HFF-Myc (cell line): Measurements from ENCODE around the gene RPL39L.
"Not testable (repeated sequence)": the region's sequence is repeated elsewhere in the genome, so short reads cannot be mapped to it uniquely, and the experiment has no call there.

Experiments
- DNase-seq: peaks from one replicate; pipeline ENCODE4 v3.0.0-alpha.2; 2011; ENCODE audit warnings: low read depth; ENCODE audit errors: extremely low read depth
- H3K4me3 ChIP-seq: replicated peaks from 2 replicates; pipeline ENCODE4 v1.5.1; 2011; ENCODE audit warnings: low read depth, mild to moderate bottlenecking, control low read depth, low read length
- TF ChIP-seq, protein P1 (sequence below): IDR thresholded peaks from 2 replicates; pipeline ENCODE4 v1.5.1; 2012; ENCODE audit warnings: mild to moderate bottlenecking, low read depth, low read length, control low read depth; ENCODE audit errors: missing control alignments

RPL39L gene

GRCh38 chr3:187145149-187145895 is 6.0 kb upstream of the RPL39L start:
- no peak for DNase-seq
- TF ChIP-seq, protein P1, sequence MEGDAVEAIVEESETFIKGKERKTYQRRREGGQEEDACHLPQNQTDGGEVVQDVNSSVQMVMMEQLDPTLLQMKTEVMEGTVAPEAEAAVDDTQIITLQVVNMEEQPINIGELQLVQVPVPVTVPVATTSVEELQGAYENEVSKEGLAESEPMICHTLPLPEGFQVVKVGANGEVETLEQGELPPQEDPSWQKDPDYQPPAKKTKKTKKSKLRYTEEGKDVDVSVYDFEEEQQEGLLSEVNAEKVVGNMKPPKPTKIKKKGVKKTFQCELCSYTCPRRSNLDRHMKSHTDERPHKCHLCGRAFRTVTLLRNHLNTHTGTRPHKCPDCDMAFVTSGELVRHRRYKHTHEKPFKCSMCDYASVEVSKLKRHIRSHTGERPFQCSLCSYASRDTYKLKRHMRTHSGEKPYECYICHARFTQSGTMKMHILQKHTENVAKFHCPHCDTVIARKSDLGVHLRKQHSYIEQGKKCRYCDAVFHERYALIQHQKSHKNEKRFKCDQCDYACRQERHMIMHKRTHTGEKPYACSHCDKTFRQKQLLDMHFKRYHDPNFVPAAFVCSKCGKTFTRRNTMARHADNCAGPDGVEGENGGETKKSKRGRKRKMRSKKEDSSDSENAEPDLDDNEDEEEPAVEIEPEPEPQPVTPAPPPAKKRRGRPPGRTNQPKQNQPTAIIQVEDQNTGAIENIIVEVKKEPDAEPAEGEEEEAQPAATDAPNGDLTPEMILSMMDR = no peak
- no peak overlapping the region for H3K4me3 ChIP-seq

DNA sequence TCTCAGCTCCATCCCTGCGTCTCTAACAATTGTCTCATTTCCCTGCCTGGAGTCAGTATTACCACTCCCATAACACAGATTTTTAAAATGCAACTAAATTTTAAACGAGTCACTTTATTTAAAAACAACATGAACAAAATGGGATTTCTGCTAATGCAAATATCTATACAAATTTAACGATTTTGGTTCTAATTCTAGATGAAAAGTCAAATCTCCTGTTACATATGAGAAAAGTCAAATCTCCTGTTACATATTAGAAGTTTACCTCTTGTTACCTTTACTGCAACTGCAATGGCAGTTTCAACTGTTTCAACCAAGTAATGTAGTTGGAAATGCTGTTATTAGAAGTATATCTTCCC is 578 bp upstream of the RPL39L start:
- TF ChIP-seq, protein P1 = no peak
- no peak for DNase-seq
- peak overlapping the region; percentile 62 for H3K4me3 ChIP-seq

GRCh38 chr3:187136936-187137335 is 2.4 kb downstream of the RPL39L start:
- DNase-seq = no peak
- TF ChIP-seq, protein P1 = no peak

GRCh38 chr3:187136337-187136736 is 3.0 kb downstream of the RPL39L start:
- TF ChIP-seq, protein P1 = no peak
- no peak overlapping the region for H3K4me3 ChIP-seq
- DNase-seq = no peak

More at GRCh38 chr3:187136936-187137335, 2.4 kb downstream of the RPL39L start:
- no peak overlapping the region for H3K4me3 ChIP-seq

- not testable (repeated sequence) for DNase-seq, H3K4me3 ChIP-seq
These were observed 4.1 kb downstream of the RPL39L start for GRCh38 chr3:187135172-187135690.

DNA sequence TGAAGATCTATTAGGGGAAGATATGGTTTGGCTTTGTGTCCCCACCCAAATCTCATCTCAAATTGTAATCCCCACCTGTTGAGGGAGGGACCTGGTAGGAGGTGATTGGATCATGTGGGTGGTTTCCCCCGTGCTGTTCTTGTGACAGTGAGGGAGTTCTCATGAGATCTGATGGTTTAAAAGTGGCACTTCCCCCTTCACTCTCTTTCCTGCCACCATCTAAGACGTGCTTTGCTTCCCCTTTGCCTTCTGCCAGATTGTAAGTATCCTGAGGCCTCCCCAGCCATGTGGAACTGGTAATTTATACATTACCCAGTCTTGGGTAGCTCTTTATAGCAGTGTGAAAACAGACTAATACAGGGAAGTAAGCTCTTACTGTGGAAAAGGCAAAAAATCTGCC is 6.1 kb downstream of the RPL39L start:
- not testable (repeated sequence) for H3K4me3 ChIP-seq, DNase-seq

GRCh38 chr3:187132666-187133065 is 6.6 kb downstream of the RPL39L start:
- H3K4me3 ChIP-seq = no peak overlapping the region
- DNase-seq = no peak
- TF ChIP-seq, protein P1 = no peak

GRCh38 chr3:187131981-187132380 is 7.3 kb downstream of the RPL39L start:
- no peak overlapping the region for H3K4me3 ChIP-seq
- TF ChIP-seq, protein P1 = no peak
- no peak for DNase-seq
